ENCODE results near the gene BMPER. TPM values are rescaled to one million over a fixed set of nuclear protein-coding genes. Genes with fewer than 3 reads are reported as not detected.

Gene BMPER
- total and polyA plus RNA-seq, 10 of the 15 experiments (the other 5 are each of a cell fraction or from before 2014, with no cell fraction given), result 0.02 to 0.08 TPM; not detected in 8

DNA sequence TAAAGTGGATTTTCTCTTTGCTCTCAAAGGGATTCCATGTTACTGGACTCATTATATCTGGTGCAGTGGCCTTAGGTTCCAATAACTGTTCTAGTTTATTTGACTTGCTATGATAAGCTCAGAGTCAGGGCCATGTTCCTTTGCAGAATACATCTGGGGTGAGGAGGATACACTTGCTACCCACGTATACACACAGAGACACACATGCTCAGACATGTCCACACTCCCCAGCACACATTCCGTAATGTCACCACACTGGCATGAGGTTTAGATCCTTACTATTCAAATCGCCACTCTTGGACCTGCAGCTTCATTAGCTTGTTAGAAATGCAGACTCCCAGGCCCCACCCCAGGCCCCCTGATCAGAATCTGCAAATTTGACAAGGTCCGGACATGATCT, 195.3 kb downstream of the BMPER start:
- Histone ChIP-seq H3K9ac (ENCODE audit: control insufficient read depth, insufficient read depth, low read length) (no peak overlapping the region), H3K79me2 (ENCODE audit: control insufficient read depth, insufficient read depth, low read length) (no peaks in the 10 kb centered on the region), H3K4me3 (no peak overlapping the region), H3K36me3 (ENCODE audit: control insufficient read depth in 2 of 2, insufficient read depth in 2 of 2, low read length in 1 of 2) (no peaks in the 10 kb centered on the region), H3K27ac (ENCODE audit: control insufficient read depth, insufficient read depth) (no peak overlapping the region), H2AFZ (ENCODE audit: control insufficient read depth, low read depth, low read length) (no peak overlapping the region), H3K4me1 (ENCODE audit: control insufficient read depth, insufficient read depth, low read length) (no peaks in the 10 kb centered on the region), H3K27me3 (replicated peaks in 1 of 2; ENCODE audit: control insufficient read depth in 2 of 2, insufficient read depth in 2 of 2, low read length in 1 of 2) (no peaks in the 10 kb centered on the region), H3K4me2 (ENCODE audit: control insufficient read depth, insufficient read depth) (no peak overlapping the region), H4K20me1 (ENCODE audit: control insufficient read depth, insufficient read depth) (no peaks in the 10 kb centered on the region), H3K9me3 (replicated peaks; ENCODE audit: control insufficient read depth, insufficient read depth, low read length) (no peaks in the 10 kb centered on the region)
- RAD21 ChIA-PET (ENCODE audit: unreplicated experiment), result no interaction called here
- TF ChIP-seq EZH2 (IDR thresholded peaks at IDR 0.05; ENCODE audit: borderline replicate concordance, control insufficient read depth, low read depth, low read length), result no peak
- no peak for TF ChIP-seq MTA3 (IDR thresholded peaks at IDR 0.05; ENCODE audit: borderline replicate concordance, low read length)
- TF ChIP-seq, protein P1, sequence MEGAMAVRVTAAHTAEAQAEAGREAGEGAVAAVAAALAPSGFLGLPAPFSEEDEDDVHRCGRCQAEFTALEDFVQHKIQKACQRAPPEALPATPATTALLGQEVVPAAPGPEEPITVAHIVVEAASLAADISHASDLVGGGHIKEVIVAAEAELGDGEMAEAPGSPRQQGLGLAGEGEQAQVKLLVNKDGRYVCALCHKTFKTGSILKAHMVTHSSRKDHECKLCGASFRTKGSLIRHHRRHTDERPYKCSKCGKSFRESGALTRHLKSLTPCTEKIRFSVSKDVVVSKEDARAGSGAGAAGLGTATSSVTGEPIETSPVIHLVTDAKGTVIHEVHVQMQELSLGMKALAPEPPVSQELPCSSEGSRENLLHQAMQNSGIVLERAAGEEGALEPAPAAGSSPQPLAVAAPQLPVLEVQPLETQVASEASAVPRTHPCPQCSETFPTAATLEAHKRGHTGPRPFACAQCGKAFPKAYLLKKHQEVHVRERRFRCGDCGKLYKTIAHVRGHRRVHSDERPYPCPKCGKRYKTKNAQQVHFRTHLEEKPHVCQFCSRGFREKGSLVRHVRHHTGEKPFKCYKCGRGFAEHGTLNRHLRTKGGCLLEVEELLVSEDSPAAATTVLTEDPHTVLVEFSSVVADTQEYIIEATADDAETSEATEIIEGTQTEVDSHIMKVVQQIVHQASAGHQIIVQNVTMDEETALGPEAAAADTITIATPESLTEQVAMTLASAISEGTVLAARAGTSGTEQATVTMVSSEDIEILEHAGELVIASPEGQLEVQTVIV (IDR thresholded peaks at IDR 0.05; ENCODE audit: borderline replicate concordance, partially characterized antibody), result no peak
- TF ChIP-seq POLR2A (IDR thresholded peaks at IDR 0.05; ENCODE audit: low read depth, low read length), result no peak
- no peak for TF ChIP-seq GABPA (IDR thresholded peaks at IDR 0.05; ENCODE audit: low read depth)
- POLR2A ChIA-PET, result no interaction called here
- intact Hi-C loops (cut with micrococcal nuclease; ENCODE audit: unreplicated experiment) (no loop called here), in situ Hi-C loops (cut with MboI) (no loop called here)
- SMC1A ChIA-PET (ENCODE audit: uncharacterized antibody, unreplicated experiment), result no interaction called here
- ATAC-seq (no peak), DNase-seq (ENCODE audit: low read depth, low spot score) (no peak), FAIRE-seq (no peak)
- CTCF ChIA-PET, result no interaction called here
- 0% methylated on average over 4 of the region's 4 CpGs for WGBS (ENCODE audit: insufficient coverage, insufficient replicate concordance, low lambda C conversion rate, missing lambda C conversion rate)
- BruUV-seq (replicated peaks), result no TSS peak

- no peak for ATAC-seq
- no peak for FAIRE-seq
- H3K9ac ChIP-seq (ENCODE audit: control insufficient read depth, insufficient read depth, low read length), result no peak overlapping the region
- no peaks in the 10 kb centered on the region for H3K36me3 ChIP-seq (ENCODE audit: control insufficient read depth in 2 of 2, insufficient read depth in 2 of 2, low read length in 1 of 2)
- no peaks in the 10 kb centered on the region for H3K4me1 ChIP-seq (ENCODE audit: control insufficient read depth, insufficient read depth, low read length)
- no peak for DNase-seq (ENCODE audit: low read depth, low spot score)
- no peak overlapping the region for H3K27ac ChIP-seq (ENCODE audit: control insufficient read depth, insufficient read depth)
- no peaks in the 10 kb centered on the region for H3K27me3 ChIP-seq (replicated peaks in 1 of 2; ENCODE audit: control insufficient read depth in 2 of 2, insufficient read depth in 2 of 2, low read length in 1 of 2)
- 3% methylated on average over 6 of the region's 6 CpGs for WGBS (ENCODE audit: insufficient coverage, insufficient replicate concordance, low lambda C conversion rate, missing lambda C conversion rate)
- in situ Hi-C loops (cut with MboI) (no loop called here), intact Hi-C loops (cut with micrococcal nuclease; ENCODE audit: unreplicated experiment) (no loop called here)
- no peaks in the 10 kb centered on the region for H4K20me1 ChIP-seq (ENCODE audit: control insufficient read depth, insufficient read depth)
- POLR2A ChIA-PET, result no interaction called here
- no peak overlapping the region for H2AFZ ChIP-seq (ENCODE audit: control insufficient read depth, low read depth, low read length)
- no peaks in the 10 kb centered on the region for H3K9me3 ChIP-seq (replicated peaks; ENCODE audit: control insufficient read depth, insufficient read depth, low read length)
- H3K4me2 ChIP-seq (ENCODE audit: control insufficient read depth, insufficient read depth), result no peak overlapping the region
- H3K4me3 ChIP-seq, result no peak overlapping the region
- RAD21 ChIA-PET (ENCODE audit: unreplicated experiment), result no interaction called here
- SMC1A ChIA-PET (ENCODE audit: uncharacterized antibody, unreplicated experiment), result no interaction called here
- no peaks in the 10 kb centered on the region for H3K79me2 ChIP-seq (ENCODE audit: control insufficient read depth, insufficient read depth, low read length)
- no TSS peak for BruUV-seq (replicated peaks)
- CTCF ChIA-PET, result interaction anchor here (1.1 kb wide), 1 partner anchor 13 kb away, joined by 3 read pairs; no protein-coding TSS in a partner anchor
- TF ChIP-seq ELK1 (IDR thresholded peaks at IDR 0.05; ENCODE audit: low read depth, low read length), result no peak
- no peak for TF ChIP-seq ZNF384 (IDR thresholded peaks at IDR 0.05; ENCODE audit: borderline replicate concordance, low read depth, low read length)
- no peak for TF ChIP-seq BCL11A (IDR thresholded peaks at IDR 0.05; ENCODE audit: low read depth, low read length)
- no peak for TF ChIP-seq TAF1 (IDR thresholded peaks at IDR 0.05; ENCODE audit: borderline replicate concordance, low read depth, low read length)
- TF ChIP-seq NBN (IDR thresholded peaks at IDR 0.05), result no peak
- TF ChIP-seq MXI1 (IDR thresholded peaks at IDR 0.05; ENCODE audit: low read depth, low read length), result no peak
- no peak for TF ChIP-seq ZNF24 (IDR thresholded peaks at IDR 0.05)
- no peak for TF ChIP-seq SP1 (IDR thresholded peaks at IDR 0.05; ENCODE audit: low read depth, low read length)
- no peak for TF ChIP-seq YBX1 (IDR thresholded peaks at IDR 0.05)
Measured at GRCh38 chr7:34104115-34104514, 198.8 kb downstream of the BMPER start.
